ENCODE data around the gene TDRD1.

DNA sequence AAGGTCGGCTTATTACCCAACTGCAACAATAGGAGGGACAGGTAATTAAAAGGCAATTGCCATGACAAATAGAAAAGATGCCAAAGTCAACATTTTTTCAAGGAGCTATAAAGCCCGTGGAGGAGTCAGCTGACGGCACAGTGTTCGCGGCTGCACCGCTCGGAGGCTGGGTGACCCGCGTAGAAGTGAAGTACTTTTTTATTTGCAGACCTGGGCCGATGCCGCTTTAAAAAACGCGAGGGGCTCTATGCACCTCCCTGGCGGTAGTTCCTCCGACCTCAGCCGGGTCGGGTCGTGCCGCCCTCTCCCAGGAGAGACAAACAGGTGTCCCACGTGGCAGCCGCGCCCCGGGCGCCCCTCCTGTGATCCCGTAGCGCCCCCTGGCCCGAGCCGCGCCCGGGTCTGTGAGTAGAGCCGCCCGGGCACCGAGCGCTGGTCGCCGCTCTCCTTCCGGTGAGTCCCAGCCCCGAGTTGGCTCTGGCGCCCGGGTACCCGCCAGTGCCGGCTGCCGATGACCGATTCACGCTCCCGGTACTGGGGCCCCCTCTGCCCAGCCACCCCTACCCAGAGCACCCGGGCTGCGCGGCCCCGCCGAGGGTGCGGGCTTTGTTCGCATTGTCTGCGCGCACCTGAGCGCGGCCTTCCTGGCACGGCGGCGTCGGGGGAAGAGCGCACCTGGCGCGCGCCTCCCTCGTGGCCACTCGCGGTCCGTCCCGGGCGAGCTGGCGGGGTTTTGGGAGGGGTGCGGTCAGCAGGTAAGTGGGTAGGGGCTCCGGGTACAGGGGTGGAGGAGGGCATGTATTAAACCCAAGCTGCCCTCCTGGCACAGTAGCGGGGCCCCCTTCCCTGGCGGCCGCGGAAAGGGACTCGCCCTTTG is 60.2 kb downstream of the TDRD1 start, which contains the start of gene VWA2:
- no peak for TF ChIP-seq POLR2A (IDR thresholded peaks at IDR 0.05)
- TF ChIP-seq, protein P1, sequence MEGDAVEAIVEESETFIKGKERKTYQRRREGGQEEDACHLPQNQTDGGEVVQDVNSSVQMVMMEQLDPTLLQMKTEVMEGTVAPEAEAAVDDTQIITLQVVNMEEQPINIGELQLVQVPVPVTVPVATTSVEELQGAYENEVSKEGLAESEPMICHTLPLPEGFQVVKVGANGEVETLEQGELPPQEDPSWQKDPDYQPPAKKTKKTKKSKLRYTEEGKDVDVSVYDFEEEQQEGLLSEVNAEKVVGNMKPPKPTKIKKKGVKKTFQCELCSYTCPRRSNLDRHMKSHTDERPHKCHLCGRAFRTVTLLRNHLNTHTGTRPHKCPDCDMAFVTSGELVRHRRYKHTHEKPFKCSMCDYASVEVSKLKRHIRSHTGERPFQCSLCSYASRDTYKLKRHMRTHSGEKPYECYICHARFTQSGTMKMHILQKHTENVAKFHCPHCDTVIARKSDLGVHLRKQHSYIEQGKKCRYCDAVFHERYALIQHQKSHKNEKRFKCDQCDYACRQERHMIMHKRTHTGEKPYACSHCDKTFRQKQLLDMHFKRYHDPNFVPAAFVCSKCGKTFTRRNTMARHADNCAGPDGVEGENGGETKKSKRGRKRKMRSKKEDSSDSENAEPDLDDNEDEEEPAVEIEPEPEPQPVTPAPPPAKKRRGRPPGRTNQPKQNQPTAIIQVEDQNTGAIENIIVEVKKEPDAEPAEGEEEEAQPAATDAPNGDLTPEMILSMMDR (IDR thresholded peaks at IDR 0.05): peak in 1 of 4 experiments; percentile 43
